Measurements from ENCODE around the gene SPTLC2. TPM values are rescaled to one million over a fixed set of nuclear protein-coding genes. Genes with fewer than 3 reads are reported as not detected.

The SPTLC2 gene
- total RNA-seq, 4 donors from 2014 or later = 14.5 to 51.3 (median 35.8) TPM

DNA sequence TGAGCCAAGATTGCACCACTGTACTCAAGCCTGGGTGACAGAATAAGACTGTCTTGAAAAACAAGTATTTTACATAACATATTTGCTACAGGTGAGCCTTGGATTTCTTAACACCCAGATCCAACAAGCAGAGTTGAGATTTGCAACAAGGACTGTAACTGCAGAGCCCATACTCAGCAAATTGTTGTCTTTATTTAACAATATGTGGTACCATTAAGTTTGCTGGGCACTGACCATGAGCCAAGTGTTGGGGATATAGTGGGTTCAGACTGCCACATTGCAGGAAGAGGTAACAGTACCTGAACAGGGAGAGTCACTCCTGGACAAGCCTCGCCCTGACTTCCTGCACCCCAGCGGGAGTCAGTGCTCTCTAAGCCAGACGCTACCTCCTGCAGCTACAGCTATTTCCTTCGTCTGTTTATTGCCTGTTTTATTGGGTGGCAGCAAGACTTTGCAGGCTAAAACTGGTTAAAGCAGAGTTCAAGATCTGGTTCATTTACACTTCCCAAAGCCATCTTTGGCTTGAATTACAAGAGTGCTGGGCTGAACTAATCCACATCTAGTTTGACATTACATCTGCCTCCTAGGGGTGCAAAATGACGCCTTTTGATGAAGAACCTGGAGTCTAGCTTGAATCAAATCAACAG, 146.1 kb downstream of the SPTLC2 start:
- no peaks in the 10 kb centered on the region for H3K9me3 ChIP-seq

DNA sequence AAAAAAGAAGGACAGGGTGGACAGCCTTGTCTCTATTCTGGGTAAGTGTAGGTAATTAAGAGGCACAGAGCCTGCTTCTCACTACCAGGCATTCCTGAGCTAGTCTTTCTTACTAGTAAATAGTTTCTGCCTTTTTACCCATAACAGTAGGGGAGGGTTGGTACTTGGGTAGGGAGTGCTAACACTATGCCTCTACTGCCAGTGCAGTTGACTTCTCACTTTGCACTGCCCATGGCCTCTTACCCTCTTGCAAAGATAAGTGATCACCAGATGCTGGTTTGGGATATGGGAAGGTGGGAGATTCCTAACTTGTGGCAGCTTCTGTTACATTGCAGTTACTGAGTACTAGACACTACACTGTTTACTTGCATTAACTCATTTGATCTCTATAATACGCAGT, 146.9 kb downstream of the SPTLC2 start:
- in situ Hi-C loops (cut with MboI; ENCODE audit: low pct_ligation_motif_present in 1 of 4, low pct_unique_long_range_greater_than_20kb in 1 of 4, low sequenced_read_pairs in 3 of 4) = loop anchor here in 1 of 4 donors (10.0 kb wide), 1 partner anchor 75 kb away; no protein-coding TSS in a partner anchor
- 86 to 88% methylated on average over 1 of the region's 1 CpG for WGBS, 2 donors (ENCODE audit: low coverage in 1 of 2)
- no peak for DNase-seq
- no peaks in the 10 kb centered on the region for H3K9me3 ChIP-seq
- no peak overlapping the region for H3K4me3 ChIP-seq
- intact Hi-C loops (cut with DNase I; ENCODE audit: low total_unique reads) = no loop called here
- TF ChIP-seq, protein P1, sequence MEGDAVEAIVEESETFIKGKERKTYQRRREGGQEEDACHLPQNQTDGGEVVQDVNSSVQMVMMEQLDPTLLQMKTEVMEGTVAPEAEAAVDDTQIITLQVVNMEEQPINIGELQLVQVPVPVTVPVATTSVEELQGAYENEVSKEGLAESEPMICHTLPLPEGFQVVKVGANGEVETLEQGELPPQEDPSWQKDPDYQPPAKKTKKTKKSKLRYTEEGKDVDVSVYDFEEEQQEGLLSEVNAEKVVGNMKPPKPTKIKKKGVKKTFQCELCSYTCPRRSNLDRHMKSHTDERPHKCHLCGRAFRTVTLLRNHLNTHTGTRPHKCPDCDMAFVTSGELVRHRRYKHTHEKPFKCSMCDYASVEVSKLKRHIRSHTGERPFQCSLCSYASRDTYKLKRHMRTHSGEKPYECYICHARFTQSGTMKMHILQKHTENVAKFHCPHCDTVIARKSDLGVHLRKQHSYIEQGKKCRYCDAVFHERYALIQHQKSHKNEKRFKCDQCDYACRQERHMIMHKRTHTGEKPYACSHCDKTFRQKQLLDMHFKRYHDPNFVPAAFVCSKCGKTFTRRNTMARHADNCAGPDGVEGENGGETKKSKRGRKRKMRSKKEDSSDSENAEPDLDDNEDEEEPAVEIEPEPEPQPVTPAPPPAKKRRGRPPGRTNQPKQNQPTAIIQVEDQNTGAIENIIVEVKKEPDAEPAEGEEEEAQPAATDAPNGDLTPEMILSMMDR (IDR thresholded peaks at IDR 0.05) = no peak
- TF ChIP-seq EP300 (IDR thresholded peaks at IDR 0.05; ENCODE audit: low read depth) (no peak), POLR2AphosphoS5 (IDR thresholded peaks at IDR 0.05) (no peak), POLR2A (IDR thresholded peaks at IDR 0.05) (no peak)
- peaks cover 0 to 42% (median 20%) of the 10 kb centered on the region in 4 donors for H3K36me3 ChIP-seq
- H3K4me1 ChIP-seq = peaks cover 0 to 11% (median 0%) of the 10 kb centered on the region in 4 donors
- no peaks in the 10 kb centered on the region for H3K27me3 ChIP-seq
- H3K27ac ChIP-seq = peak overlapping the region; percentile 34 to 62 (median 49)

More for the DNA sequence above, 146.1 kb downstream of the SPTLC2 start:
- peaks cover 0 to 11% (median 0%) of the 10 kb centered on the region in 4 donors for H3K4me1 ChIP-seq
- no peaks in the 10 kb centered on the region for H3K27me3 ChIP-seq
- H3K4me3 ChIP-seq = no peak overlapping the region
- H3K36me3 ChIP-seq = peaks cover 0 to 34% (median 16%) of the 10 kb centered on the region in 4 donors
- TF ChIP-seq POLR2A (IDR thresholded peaks at IDR 0.05) = peak; percentile 13
- TF ChIP-seq EP300 (IDR thresholded peaks at IDR 0.05; ENCODE audit: low read depth) = no peak
- peak in 2 of 3 donors; percentile 5 to 55 for TF ChIP-seq POLR2AphosphoS5 (IDR thresholded peaks at IDR 0.05)
- peak overlapping the region; percentile 34 to 62 (median 49) for H3K27ac ChIP-seq
- 37 to 55% methylated on average over 5 of the region's 5 CpGs for WGBS, 2 donors (ENCODE audit: low coverage in 1 of 2)
- DNase-seq = peak; percentile 70
- in situ Hi-C loops (cut with MboI; ENCODE audit: low pct_ligation_motif_present in 1 of 4, low pct_unique_long_range_greater_than_20kb in 1 of 4, low sequenced_read_pairs in 3 of 4) = no loop called here
- intact Hi-C loops (cut with DNase I; ENCODE audit: low total_unique reads) = no loop called here

DNA sequence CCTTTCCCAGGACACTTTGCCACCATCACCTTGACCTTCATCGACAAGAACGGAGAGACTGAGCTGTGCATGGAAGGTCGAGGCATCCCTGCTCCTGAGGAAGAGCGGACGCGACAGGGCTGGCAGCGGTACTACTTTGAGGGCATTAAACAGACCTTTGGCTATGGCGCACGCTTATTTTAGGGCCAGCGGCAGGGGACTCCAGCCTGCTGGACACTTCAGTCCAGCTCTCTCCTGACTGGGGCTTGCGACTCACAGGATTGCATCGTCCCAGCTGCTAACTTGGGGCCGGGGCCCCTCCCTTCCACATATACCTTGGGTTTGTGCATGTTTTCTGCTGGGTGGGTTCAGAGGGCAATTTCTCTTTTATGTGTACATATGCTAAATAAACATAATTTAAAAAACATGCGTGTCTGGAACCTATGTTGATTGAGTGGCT, 147.4 kb downstream of the SPTLC2 start:
- Histone ChIP-seq H3K4me1 (peaks cover 0 to 11% (median 0%) of the 10 kb centered on the region in 4 donors), H3K36me3 (peaks cover 0 to 46% (median 21%) of the 10 kb centered on the region in 4 donors), H3K9me3 (no peaks in the 10 kb centered on the region), H3K4me3 (no peak overlapping the region), H3K27ac (peak overlapping the region in 2 of 4 donors; percentile 46 to 52), H3K27me3 (no peaks in the 10 kb centered on the region)
- TF ChIP-seq POLR2AphosphoS5 (IDR thresholded peaks at IDR 0.05) (no peak), POLR2A (IDR thresholded peaks at IDR 0.05) (no peak)
- TF ChIP-seq, protein P1 (IDR thresholded peaks at IDR 0.05) = no peak
- DNase-seq = no peak
- intact Hi-C loops (cut with DNase I; ENCODE audit: low total_unique reads) = no loop called here
- 81% methylated on average over 14 of the region's 14 CpGs; no CpG with 5 or more reads in 1 of the 2 donors for WGBS, 2 donors (ENCODE audit: low coverage in 1 of 2)
- in situ Hi-C loops (cut with MboI; ENCODE audit: low pct_ligation_motif_present in 1 of 4, low pct_unique_long_range_greater_than_20kb in 1 of 4, low sequenced_read_pairs in 3 of 4) = loop anchor here in 1 of 4 donors (10.0 kb wide), 1 partner anchor 76 kb away; no protein-coding TSS in a partner anchor

DNA sequence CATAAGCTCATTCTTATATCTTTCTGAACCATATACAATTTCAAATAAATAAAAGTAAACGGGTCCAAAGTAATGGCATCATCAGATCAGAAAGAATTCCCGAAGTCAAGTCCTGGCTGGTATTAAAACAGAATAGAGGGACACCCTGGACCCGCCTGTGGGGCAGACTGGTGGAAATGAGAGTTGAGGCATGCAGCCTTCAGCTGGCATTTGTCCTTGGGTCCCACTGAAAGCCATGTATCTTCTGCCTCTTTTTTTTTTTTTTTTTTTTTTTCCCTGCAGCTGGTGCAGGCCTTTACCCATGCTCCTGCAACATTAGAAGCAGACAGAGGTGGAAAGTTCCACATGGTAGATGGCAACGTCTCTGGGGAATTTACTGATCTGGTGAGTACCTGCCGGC, 148.6 kb downstream of the SPTLC2 start:
- intact Hi-C loops (cut with DNase I; ENCODE audit: low total_unique reads) (no loop called here), in situ Hi-C loops (cut with MboI; ENCODE audit: low pct_ligation_motif_present in 1 of 4, low pct_unique_long_range_greater_than_20kb in 1 of 4, low sequenced_read_pairs in 3 of 4) (loop anchor here in 1 of 4 donors (10.0 kb wide), 1 partner anchor 77 kb away; no protein-coding TSS in a partner anchor)
- Histone ChIP-seq H3K27ac (no peak overlapping the region), H3K4me3 (no peak overlapping the region), H3K27me3 (no peaks in the 10 kb centered on the region), H3K9me3 (no peaks in the 10 kb centered on the region), H3K4me1 (peaks cover 0 to 11% (median 0%) of the 10 kb centered on the region in 4 donors), H3K36me3 (peaks cover 0 to 57% (median 27%) of the 10 kb centered on the region in 4 donors)
- TF ChIP-seq, protein P1 (IDR thresholded peaks at IDR 0.05) = no peak
- TF ChIP-seq POLR2AphosphoS5 (IDR thresholded peaks at IDR 0.05) (no peak), EP300 (IDR thresholded peaks at IDR 0.05; ENCODE audit: low read depth) (no peak), POLR2A (IDR thresholded peaks at IDR 0.05) (no peak)
- DNase-seq = no peak
- WGBS, 2 donors (ENCODE audit: low coverage in 1 of 2) = 79 to 92% methylated on average over 5 of the region's 5 CpGs
